OCI-LY1 (cell line): Measurements from ENCODE around the gene GJB2.

ENCODE experiments used
- H2AFZ ChIP-seq: fragments of 200-600 bp; sonication (generic), shearing (Covaris generic); 2 replicates; pipeline ENCODE4 v1.6.0; 2014; ENCODE audit warnings: antibody characterized with exemption, mild to moderate bottlenecking, low read length
- H3F3A ChIP-seq: fragments of 200-600 bp; sonication (generic), shearing (Covaris generic); 2 replicates; pipeline ENCODE4 v1.6.0; 2014; ENCODE audit warnings: mild to moderate bottlenecking, antibody characterized with exemption, low read length, moderate library complexity; ENCODE audit not compliant: insufficient read depth
- H3K27ac ChIP-seq: fragments of 200-600 bp; sonication (generic); 2 replicates; pipeline ENCODE4 v1.5.1; 2014; ENCODE audit warnings: low read length, mixed run types, mild to moderate bottlenecking, low read depth; ENCODE audit not compliant: poor library complexity, severe bottlenecking
- H3K27me3 ChIP-seq: fragments of 200-600 bp; sonication (generic); 2 replicates; pipeline ENCODE4 v1.6.0; 2014; ENCODE audit warnings: antibody characterized with exemption, mild to moderate bottlenecking, low read length, moderate library complexity; ENCODE audit not compliant: insufficient read depth
- H3K36me3 ChIP-seq: fragments of 200-600 bp; sonication (generic); 2 replicates; pipeline ENCODE4 v1.6.1; 2014; ENCODE audit warnings: mild to moderate bottlenecking, antibody characterized with exemption, low read length, moderate library complexity, mixed read lengths; ENCODE audit not compliant: insufficient read depth
- H3K4me1 ChIP-seq: fragments of 200-600 bp; sonication (generic); 2 replicates; pipeline ENCODE4 v1.5.1; 2014; ENCODE audit warnings: mild to moderate bottlenecking, low read length, moderate library complexity; ENCODE audit not compliant: insufficient read depth, severe bottlenecking
- H3K4me2 ChIP-seq: fragments of 200-600 bp; sonication (generic), shearing (Covaris generic); 2 replicates; pipeline ENCODE4 v1.6.1; 2014; ENCODE audit warnings: low read length
- H3K4me3 ChIP-seq: fragments of 200-600 bp; sonication (generic); 2 replicates; pipeline ENCODE4 v1.5.1; 2014; ENCODE audit warnings: low read length, low read depth, mild to moderate bottlenecking, mixed read lengths; ENCODE audit not compliant: poor library complexity, severe bottlenecking
- H3K79me2 ChIP-seq: fragments of 200-600 bp; shearing (Covaris generic); 2 replicates; pipeline ENCODE4 v1.6.1; 2016; ENCODE audit warnings: mixed run types, low read length, mixed read lengths; ENCODE audit not compliant: insufficient read depth
- H3K9ac ChIP-seq: fragments of 200-600 bp; sonication (generic), shearing (Covaris generic); 2 replicates; pipeline ENCODE4 v1.6.1; 2014; ENCODE audit warnings: mild to moderate bottlenecking, low read length, mixed read lengths
- H3K9me2 ChIP-seq: fragments of 200-600 bp; sonication (generic), shearing (Covaris generic); 2 replicates; pipeline ENCODE4 v1.6.1; 2014; ENCODE audit warnings: low read depth, mild to moderate bottlenecking, low read length, mixed read lengths
- H3K9me3 ChIP-seq: fragments of 200-600 bp; shearing (Covaris generic); 2 replicates; pipeline ENCODE4 v1.6.1; 2014; ENCODE audit warnings: low read length, mixed read lengths
- H4K20me1 ChIP-seq: fragments of 200-600 bp; sonication (generic), shearing (Covaris generic); 2 replicates; pipeline ENCODE4 v1.6.0; 2016; ENCODE audit warnings: mild to moderate bottlenecking, low read length; ENCODE audit not compliant: insufficient read depth
- EZH2 ChIP-seq: fragments of 200-600 bp; sonication (generic), shearing (Covaris generic); IDR thresholded peaks from 2 replicates; pipeline ENCODE4 v1.8.0; 2017; ENCODE audit warnings: borderline replicate concordance, mixed run types, mild to moderate bottlenecking, antibody characterized with exemption, low read length, moderate library complexity, mixed read lengths
- TF ChIP-seq, protein P1 (sequence below): fragments of 200-600 bp; sonication (generic), shearing (Covaris generic); IDR thresholded peaks from 2 replicates; pipeline ENCODE4 v1.5.1; 2017; ENCODE audit warnings: mild to moderate bottlenecking, antibody characterized with exemption, low read length, moderate library complexity, mixed read lengths

Gene GJB2

DNA sequence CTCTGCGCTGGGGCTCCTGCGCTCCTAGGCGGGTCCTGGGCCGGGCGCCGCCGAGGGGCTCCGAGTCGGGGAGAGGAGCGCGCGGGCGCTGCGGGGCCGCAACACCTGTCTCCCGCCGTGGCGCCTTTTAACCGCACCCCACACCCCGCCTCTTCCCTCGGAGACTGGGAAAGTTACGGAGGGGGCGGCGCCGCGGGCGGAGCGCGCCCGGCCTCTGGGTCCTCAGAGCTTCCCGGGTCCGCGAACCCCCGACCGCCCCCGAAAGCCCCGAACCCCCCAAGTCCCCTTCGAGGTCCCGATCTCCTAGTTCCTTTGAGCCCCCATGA is at the start of gene GJB2:
TSS of gene GJB2 (minus strand) at position 103 of the 326 bp plus-strand sequence. CDS start 3,357 bp downstream, outside the sequence.
- Histone ChIP-seq H3F3A (no peaks in the 10 kb centered on the region), H3K4me2 (peak within 1 kb of the TSS; percentile 1; the same call in 1 of the 2 replicates), H3K79me2 (no peaks in the 10 kb centered on the region), H3K36me3 (no peaks in the 10 kb centered on the region), H3K9me2 (no peaks in the 10 kb centered on the region), H3K4me3 (no peak within 1 kb of the TSS), H3K27me3 (0 out of 2 replicates have a peak, but pooled peaks cover 6% of the 10 kb centered on the region), H3K27ac (no peak within 1 kb of the TSS), H2AFZ (no peak within 1 kb of the TSS), H3K4me1 (no peaks in the 10 kb centered on the region), H3K9ac (no peak within 1 kb of the TSS), H3K9me3 (no peaks in the 10 kb centered on the region), H4K20me1 (no peaks in the 10 kb centered on the region)
- no peak for TF ChIP-seq EZH2
- TF ChIP-seq, protein P1, sequence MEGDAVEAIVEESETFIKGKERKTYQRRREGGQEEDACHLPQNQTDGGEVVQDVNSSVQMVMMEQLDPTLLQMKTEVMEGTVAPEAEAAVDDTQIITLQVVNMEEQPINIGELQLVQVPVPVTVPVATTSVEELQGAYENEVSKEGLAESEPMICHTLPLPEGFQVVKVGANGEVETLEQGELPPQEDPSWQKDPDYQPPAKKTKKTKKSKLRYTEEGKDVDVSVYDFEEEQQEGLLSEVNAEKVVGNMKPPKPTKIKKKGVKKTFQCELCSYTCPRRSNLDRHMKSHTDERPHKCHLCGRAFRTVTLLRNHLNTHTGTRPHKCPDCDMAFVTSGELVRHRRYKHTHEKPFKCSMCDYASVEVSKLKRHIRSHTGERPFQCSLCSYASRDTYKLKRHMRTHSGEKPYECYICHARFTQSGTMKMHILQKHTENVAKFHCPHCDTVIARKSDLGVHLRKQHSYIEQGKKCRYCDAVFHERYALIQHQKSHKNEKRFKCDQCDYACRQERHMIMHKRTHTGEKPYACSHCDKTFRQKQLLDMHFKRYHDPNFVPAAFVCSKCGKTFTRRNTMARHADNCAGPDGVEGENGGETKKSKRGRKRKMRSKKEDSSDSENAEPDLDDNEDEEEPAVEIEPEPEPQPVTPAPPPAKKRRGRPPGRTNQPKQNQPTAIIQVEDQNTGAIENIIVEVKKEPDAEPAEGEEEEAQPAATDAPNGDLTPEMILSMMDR, result no peak

DNA sequence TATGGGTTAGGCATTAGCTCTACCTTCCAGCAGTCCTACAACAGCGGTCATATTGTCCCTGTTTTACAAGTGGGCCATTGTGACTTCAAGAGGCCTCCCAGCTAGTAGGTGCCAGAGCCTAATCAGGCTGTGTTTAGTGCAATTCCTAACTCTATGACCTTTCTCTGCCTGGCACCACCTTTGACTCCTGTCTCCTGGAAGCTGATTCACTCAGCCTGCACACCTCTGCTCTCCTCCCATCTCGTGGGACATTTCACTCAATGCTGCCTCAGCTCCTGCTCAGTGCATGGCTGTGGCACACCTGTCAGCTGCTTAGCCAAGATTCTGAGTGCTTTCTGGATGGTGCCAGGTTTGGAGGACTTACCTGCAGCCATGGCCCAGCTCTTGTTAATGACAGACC is 48.9 kb upstream of the GJB2 start:
- no peak overlapping the region for H3K27ac ChIP-seq
- no peak overlapping the region for H3K9ac ChIP-seq
- no peak for TF ChIP-seq EZH2
- TF ChIP-seq, protein P1, result no peak
- no peak overlapping the region for H2AFZ ChIP-seq
- no peaks in the 10 kb centered on the region for H3K79me2 ChIP-seq
- no peaks in the 10 kb centered on the region for H4K20me1 ChIP-seq
- no peaks in the 10 kb centered on the region for H3F3A ChIP-seq
- no peak overlapping the region for H3K4me2 ChIP-seq
- no peaks in the 10 kb centered on the region for H3K9me3 ChIP-seq
- H3K4me1 ChIP-seq, result no peaks in the 10 kb centered on the region
- H3K36me3 ChIP-seq, result no peaks in the 10 kb centered on the region
- no peaks in the 10 kb centered on the region for H3K9me2 ChIP-seq
- no peak overlapping the region for H3K4me3 ChIP-seq
- no peaks in the 10 kb centered on the region for H3K27me3 ChIP-seq

DNA sequence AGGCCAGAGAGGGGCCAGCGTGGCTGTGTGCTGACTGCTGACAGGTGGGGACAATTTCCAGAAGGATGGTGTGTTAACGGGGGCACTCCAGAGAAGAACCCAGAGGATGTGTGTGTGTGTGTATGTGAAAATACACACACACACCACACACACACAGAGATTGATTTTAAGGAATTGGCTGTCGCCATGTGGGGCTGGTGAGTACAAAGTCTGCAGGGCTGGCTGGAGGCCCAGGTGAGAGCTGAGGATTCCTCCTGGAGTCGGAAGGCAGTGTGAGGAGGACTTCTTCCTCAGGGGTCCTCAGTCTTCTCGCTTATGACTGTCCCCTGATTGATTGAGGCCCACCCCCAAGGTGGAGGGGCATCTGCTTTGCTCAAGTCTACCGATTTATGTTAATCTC is 47.0 kb upstream of the GJB2 start:
- H2AFZ ChIP-seq, result no peak overlapping the region
- H3K79me2 ChIP-seq, result no peaks in the 10 kb centered on the region
- no peak overlapping the region for H3K4me3 ChIP-seq
- no peaks in the 10 kb centered on the region for H3K36me3 ChIP-seq
- no peak overlapping the region for H3K4me2 ChIP-seq
- no peak overlapping the region for H3K9ac ChIP-seq
- no peaks in the 10 kb centered on the region for H3K9me2 ChIP-seq
- H3F3A ChIP-seq, result no peaks in the 10 kb centered on the region
- no peaks in the 10 kb centered on the region for H3K4me1 ChIP-seq
- no peaks in the 10 kb centered on the region for H3K27me3 ChIP-seq
- no peak for TF ChIP-seq EZH2
- TF ChIP-seq, protein P1, result no peak
- H4K20me1 ChIP-seq, result no peaks in the 10 kb centered on the region
- no peak overlapping the region for H3K27ac ChIP-seq
- H3K9me3 ChIP-seq, result no peaks in the 10 kb centered on the region
